Lower leg skin (tissue), 4 donors: ENCODE data around the gene HACD2. TPM values are rescaled to one million over a fixed set of nuclear protein-coding genes. Genes with fewer than 3 reads are reported as not detected.

Experiments used
- DNase-seq, 2 donors: peaks; one replicate each; pipeline ENCODE4 v3.0.0-alpha.2; 2019; ENCODE audit warnings: low spot score in 2 of 2
- H3K4me3 ChIP-seq: fragments of 200-600 bp; sonication (generic); 2 replicates; pipeline ENCODE4 v1.5.1; 2017; ENCODE audit warnings: mild to moderate bottlenecking, low read depth; ENCODE audit not compliant: poor library complexity, severe bottlenecking
- POLR2A ChIP-seq, 2 donors: fragments of 450-650 bp; IDR thresholded peaks; one replicate each; pipeline ENCODE4 v1.6.1; 2016 to 2017; ENCODE audit warnings: antibody characterized with exemption in 2 of 2, mild to moderate bottlenecking in 1 of 2, moderate library complexity in 1 of 2
- WGBS, 2 donors: methylation state at CpG; one replicate each; pipeline ENCODE4 v1.1.5; 2018; 5-methylcytosine and 5-hydroxymethylcytosine counted together
- intact Hi-C: fragments of 100-400 bp; cut with DNase I; formaldehyde crosslinking; loops from one replicate; pipeline ENCODE4 v1.15.0; 2023; ENCODE audit warnings: low total_unique reads
- total RNA-seq, 4 donors: library from RNA; depleted of rRNA; stranded (reverse); fragments of >200 nt; gene quantifications; one replicate each; pipeline ENCODE4 v1.1.0, GENCODE V29; 2016
- TF ChIP-seq, protein P1 (sequence below), 3 donors: fragments of 450-650 bp; IDR thresholded peaks; one replicate each; pipeline ENCODE4 v1.5.1; 2016; ENCODE audit warnings: antibody characterized with exemption in 3 of 3, mild to moderate bottlenecking in 3 of 3, moderate library complexity in 2 of 3

HACD2 gene
- total RNA-seq, 4 donors from 2014 or later = 29.3 to 56.4 (median 40.2) TPM

DNA sequence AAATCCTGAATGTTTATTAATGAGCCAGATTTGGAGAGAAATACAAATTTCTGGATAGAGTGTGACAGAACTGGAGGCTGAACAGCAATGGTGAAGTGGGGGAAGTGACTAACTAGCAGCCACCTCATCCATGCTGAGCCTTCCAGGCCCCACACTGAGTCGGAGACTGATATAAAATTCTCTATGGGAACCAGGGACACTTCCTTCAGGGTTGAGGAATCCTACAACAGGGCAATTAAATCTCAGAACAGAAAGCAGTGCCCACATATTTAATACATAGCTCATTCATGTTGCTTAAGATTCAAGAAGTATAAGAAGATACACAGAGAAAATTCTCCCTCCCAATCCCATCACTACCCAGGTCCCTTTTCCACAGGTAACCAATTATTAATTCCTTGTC lies 49.3 kb downstream of the HACD2 start:
- WGBS, 2 donors = 69 to 92% methylated on average over 1 of the region's 1 CpG
- TF ChIP-seq, protein P1, sequence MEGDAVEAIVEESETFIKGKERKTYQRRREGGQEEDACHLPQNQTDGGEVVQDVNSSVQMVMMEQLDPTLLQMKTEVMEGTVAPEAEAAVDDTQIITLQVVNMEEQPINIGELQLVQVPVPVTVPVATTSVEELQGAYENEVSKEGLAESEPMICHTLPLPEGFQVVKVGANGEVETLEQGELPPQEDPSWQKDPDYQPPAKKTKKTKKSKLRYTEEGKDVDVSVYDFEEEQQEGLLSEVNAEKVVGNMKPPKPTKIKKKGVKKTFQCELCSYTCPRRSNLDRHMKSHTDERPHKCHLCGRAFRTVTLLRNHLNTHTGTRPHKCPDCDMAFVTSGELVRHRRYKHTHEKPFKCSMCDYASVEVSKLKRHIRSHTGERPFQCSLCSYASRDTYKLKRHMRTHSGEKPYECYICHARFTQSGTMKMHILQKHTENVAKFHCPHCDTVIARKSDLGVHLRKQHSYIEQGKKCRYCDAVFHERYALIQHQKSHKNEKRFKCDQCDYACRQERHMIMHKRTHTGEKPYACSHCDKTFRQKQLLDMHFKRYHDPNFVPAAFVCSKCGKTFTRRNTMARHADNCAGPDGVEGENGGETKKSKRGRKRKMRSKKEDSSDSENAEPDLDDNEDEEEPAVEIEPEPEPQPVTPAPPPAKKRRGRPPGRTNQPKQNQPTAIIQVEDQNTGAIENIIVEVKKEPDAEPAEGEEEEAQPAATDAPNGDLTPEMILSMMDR (IDR thresholded peaks at IDR 0.05) = no peak
- no peak for TF ChIP-seq POLR2A (IDR thresholded peaks at IDR 0.05)
- intact Hi-C loops = no loop called here
- H3K4me3 ChIP-seq = no peak overlapping the region
- DNase-seq = no peak

DNA sequence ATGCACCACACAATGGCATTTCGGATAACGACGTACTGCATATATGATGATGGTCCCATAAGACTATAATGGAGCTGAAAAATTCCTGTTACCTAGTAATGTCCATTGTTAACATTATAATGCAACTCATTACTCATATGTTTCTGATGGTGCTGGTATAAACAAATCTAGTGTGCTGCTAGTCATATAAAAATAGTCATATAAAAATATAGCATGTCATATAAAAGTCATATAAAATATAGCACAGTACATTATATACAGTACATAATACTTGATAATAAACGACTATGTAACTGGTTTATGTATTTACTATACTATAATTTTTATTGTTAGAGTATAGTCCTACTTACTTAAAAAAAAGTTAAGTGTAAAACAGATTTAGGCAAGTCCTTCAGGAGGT lies 50.6 kb downstream of the HACD2 start:
- TF ChIP-seq, protein P1 (IDR thresholded peaks at IDR 0.05) = no peak
- TF ChIP-seq POLR2A (IDR thresholded peaks at IDR 0.05) = no peak
- intact Hi-C loops = no loop called here
- no peak for DNase-seq
- whole genome bisulfite sequencing, 2 donors = 92 to 94% methylated on average over 4 of the region's 4 CpGs
- H3K4me3 ChIP-seq = no peak overlapping the region

DNA sequence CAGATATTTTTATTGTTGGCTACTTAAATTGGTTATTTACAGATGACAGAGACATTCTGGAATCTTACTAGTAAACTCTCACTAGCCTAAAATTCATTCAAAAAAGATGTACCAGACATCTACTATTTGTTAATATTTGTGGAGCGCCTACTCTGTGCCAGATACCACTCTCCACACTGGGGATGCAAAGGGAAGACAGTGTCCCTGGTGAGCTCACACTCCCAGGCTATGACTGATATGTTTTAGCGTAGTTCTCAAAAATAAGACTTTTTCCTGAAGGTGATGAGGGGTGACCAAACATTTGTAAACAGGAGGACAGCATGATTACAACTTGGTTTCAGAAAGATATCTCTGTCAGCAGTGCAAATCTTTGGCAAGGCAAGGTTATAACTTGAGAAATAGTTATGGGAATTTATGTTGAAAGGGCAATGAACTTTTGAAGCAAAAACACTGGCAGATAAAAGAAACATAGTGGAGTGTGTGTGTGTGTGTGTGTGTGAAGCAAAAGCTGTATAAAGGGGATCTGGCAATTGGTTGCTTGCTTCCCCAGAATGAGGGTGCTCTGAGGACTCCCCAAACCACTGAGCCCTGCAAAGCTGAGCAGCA lies 51.2 kb downstream of the HACD2 start:
- no peak for TF ChIP-seq POLR2A (IDR thresholded peaks at IDR 0.05)
- TF ChIP-seq, protein P1 (IDR thresholded peaks at IDR 0.05) = no peak
- WGBS, 2 donors = 94 to 96% methylated on average over 2 of the region's 2 CpGs
- no peak for DNase-seq
- H3K4me3 ChIP-seq = no peak overlapping the region
- intact Hi-C loops = no loop called here

- intact Hi-C loops = no loop called here
- no peak overlapping the region for H3K4me3 ChIP-seq
- TF ChIP-seq POLR2A (IDR thresholded peaks at IDR 0.05) = no peak
- TF ChIP-seq, protein P1 (IDR thresholded peaks at IDR 0.05) = no peak
- DNase-seq = no peak
- WGBS, 2 donors = 94 to 98% methylated on average over 2 of the region's 2 CpGs
Measured at GRCh38 chr3:123528130-123528529, 56.7 kb downstream of the HACD2 start.

DNA sequence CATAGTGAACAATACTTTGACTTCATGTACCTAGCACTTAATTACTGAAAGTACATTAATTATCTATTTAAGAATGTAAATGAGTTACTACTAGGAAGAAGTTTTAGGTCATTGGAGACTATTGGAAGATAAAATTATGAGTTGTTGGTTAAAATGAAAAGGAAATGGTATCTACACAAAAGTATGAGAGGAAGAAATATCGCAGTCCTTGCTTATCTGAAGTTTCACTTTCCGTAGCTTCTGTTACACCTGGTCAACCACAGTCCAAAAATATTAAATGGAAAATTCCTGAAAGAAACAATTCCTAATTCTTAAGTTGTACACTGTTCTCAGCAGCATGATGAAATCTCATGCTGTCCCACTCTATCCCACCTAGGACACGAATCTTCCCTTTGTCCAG lies 57.8 kb downstream of the HACD2 start:
- H3K4me3 ChIP-seq = no peak overlapping the region
- intact Hi-C loops = no loop called here
- 94 to 95% methylated on average over 3 of the region's 3 CpGs for WGBS, 2 donors
- no peak for DNase-seq
- TF ChIP-seq, protein P1 (IDR thresholded peaks at IDR 0.05) = no peak
- no peak for TF ChIP-seq POLR2A (IDR thresholded peaks at IDR 0.05)

- WGBS, 2 donors = 89 to 97% methylated on average over 1 of the region's 1 CpG
- H3K4me3 ChIP-seq = no peak overlapping the region
- intact Hi-C loops = no loop called here
- no peak for DNase-seq
- no peak for TF ChIP-seq POLR2A (IDR thresholded peaks at IDR 0.05)
- TF ChIP-seq, protein P1 (IDR thresholded peaks at IDR 0.05) = no peak
Measured at GRCh38 chr3:123526474-123526873, 58.4 kb downstream of the HACD2 start.
